Medulla oblongata (tissue), 1 donor: Measurements from ENCODE around the gene SETD2.
"Not testable (repeated sequence)": the region's sequence is repeated elsewhere in the genome, so short reads cannot be mapped to it uniquely, and the experiment has no call there.

Source experiments
- DNase-seq: peaks from one replicate; pipeline ENCODE4 v3.0.0-alpha.2; 2015; ENCODE audit errors: extremely low spot score

SETD2 gene, protein sequence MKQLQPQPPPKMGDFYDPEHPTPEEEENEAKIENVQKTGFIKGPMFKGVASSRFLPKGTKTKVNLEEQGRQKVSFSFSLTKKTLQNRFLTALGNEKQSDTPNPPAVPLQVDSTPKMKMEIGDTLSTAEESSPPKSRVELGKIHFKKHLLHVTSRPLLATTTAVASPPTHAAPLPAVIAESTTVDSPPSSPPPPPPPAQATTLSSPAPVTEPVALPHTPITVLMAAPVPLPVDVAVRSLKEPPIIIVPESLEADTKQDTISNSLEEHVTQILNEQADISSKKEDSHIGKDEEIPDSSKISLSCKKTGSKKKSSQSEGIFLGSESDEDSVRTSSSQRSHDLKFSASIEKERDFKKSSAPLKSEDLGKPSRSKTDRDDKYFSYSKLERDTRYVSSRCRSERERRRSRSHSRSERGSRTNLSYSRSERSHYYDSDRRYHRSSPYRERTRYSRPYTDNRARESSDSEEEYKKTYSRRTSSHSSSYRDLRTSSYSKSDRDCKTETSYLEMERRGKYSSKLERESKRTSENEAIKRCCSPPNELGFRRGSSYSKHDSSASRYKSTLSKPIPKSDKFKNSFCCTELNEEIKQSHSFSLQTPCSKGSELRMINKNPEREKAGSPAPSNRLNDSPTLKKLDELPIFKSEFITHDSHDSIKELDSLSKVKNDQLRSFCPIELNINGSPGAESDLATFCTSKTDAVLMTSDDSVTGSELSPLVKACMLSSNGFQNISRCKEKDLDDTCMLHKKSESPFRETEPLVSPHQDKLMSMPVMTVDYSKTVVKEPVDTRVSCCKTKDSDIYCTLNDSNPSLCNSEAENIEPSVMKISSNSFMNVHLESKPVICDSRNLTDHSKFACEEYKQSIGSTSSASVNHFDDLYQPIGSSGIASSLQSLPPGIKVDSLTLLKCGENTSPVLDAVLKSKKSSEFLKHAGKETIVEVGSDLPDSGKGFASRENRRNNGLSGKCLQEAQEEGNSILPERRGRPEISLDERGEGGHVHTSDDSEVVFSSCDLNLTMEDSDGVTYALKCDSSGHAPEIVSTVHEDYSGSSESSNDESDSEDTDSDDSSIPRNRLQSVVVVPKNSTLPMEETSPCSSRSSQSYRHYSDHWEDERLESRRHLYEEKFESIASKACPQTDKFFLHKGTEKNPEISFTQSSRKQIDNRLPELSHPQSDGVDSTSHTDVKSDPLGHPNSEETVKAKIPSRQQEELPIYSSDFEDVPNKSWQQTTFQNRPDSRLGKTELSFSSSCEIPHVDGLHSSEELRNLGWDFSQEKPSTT (N-terminal part only)

GRCh38 chr3:47164007-47164881 is at the start of gene SETD2:
TSS of gene SETD2 (minus strand) at chr3:47164113. CDS start at chr3:47163924, 189 bp downstream.
- peak; percentile 93 for DNase-seq

GRCh38 chr3:47210863-47211405 is 47.0 kb upstream of the SETD2 start:
- no peak for DNase-seq

GRCh38 chr3:47206022-47206421 is 42.1 kb upstream of the SETD2 start:
- not testable (repeated sequence) for DNase-seq

GRCh38 chr3:47204875-47205274 is 41.0 kb upstream of the SETD2 start:
- no peak for DNase-seq

DNA sequence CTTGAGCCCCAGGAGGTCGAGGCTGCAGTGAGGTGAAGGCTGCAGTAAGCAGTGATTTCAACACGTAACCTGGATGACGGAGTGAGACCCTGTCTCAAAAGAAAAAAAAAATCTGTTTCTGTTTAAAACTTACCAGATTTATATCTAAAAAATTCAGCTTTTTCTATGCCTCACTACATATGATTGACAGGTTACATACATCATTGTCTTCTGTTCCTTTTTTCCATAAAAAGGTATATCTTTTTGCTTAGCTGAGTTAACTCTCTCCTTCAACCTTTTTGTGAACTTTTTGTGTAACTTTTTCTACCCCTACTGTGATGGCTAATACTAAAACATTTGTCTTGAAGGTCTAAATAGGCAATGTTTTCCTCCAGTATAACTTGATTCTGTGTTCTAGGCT is 38.6 kb upstream of the SETD2 start:
- no peak for DNase-seq

GRCh38 chr3:47197287-47197686 is 33.4 kb upstream of the SETD2 start:
- no peak for DNase-seq

- DNase-seq = no peak
Observed at GRCh38 chr3:47194994-47195393, 31.1 kb upstream of the SETD2 start.

DNA sequence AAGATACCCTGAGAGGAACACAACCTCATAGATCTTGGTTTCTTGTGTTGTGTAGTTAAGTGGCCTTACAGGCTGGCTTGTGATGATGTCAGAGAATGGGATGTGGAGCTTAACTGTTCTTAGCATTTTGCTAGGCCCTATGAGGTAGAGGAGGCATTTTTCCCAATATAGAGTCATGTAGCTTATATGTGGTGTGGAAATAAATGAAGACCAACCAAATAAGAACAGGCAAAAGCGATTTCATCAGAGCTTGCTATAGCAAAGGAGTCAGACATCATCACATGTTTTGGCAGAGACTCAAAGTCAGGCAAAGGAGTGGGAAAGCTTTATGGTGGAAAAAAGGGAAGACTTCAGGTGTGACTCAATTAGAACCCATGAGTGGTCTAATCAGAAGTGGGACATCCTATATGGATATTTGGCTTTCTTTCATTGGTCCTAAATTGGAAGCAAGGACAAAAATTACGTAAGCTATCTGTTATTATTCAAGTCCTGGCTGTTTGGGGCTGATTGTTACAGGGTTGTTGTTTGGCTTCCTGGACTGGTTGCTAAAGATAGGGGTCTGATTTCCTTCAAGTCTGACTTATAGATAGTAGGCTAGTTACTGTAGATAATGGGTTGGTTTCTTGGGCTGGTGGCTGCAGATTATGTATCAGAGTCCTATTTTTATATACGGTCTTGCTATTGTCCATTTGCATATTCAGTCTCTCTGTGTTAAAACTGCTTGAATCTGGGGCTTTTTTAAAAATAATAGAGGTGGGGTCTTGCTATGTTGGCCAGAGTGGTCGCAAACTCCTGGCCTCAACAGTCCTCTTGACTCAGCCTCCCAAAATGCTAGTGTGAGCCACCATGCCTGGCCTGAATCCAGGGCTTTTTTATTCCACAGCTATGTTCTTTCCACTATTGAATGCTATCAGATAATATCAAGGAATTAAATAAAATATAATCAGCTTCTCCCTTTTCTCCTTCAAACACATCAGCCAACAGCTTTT is 30.3 kb upstream of the SETD2 start:
- DNase-seq = no peak

DNA sequence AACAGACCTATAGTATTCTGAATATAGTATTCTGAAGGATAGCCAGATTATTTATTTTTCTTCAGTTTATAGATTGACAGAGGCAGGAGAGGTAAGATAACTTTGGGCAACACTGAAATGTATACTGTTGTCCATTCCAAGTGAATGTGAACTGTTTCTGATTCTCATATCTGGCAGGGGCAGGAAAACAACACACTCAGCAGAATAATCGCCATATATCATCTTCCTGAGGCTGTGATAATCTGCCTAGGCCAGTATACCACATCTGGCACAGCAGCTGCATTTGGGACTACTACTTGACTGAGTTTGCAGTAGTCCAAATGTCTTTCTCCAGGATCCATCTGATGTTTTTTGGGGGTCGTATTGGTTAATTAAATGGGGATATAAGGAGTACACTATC is 22.4 kb upstream of the SETD2 start:
- DNase-seq = no peak

DNA sequence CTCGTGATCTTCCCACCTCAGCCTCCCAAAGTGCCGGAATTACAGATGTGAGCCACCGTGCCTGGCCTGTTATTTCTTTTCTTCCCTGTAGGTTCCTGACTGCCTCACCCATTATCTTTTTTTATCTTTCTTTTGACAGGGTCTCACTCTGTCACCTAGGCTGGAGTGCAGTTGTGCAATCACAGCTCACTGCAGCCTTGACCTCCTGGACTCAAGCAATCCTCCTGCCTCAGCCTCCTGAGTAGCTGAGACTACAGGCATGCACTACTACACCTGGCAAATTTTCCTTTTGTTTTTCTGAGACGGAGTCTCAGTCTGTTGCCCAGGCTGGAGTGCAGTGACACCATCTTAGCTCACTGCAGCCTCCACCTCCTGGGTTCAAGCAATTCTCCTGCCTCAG is 17.8 kb upstream of the SETD2 start:
- not testable (repeated sequence) for DNase-seq

DNA sequence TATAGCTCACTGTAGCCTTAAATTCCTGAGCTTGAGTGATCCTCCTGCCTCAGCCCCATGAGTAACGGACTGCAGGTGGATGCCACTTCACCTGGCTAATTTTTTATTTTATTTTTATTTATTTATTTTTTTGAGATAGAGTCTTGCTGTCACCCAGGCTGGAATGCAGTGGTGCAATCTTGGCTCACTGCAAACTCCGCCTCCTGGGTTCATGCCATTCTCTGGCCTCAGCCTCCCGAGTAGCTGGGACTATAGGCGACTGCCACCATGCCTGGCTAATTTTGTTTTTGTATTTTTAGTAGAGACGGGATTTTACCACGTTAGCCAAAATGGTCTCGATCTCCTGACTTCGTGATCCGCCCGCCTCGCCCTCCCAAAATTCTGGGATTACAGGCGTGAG is 16.1 kb upstream of the SETD2 start:
- not testable (repeated sequence) for DNase-seq

DNA sequence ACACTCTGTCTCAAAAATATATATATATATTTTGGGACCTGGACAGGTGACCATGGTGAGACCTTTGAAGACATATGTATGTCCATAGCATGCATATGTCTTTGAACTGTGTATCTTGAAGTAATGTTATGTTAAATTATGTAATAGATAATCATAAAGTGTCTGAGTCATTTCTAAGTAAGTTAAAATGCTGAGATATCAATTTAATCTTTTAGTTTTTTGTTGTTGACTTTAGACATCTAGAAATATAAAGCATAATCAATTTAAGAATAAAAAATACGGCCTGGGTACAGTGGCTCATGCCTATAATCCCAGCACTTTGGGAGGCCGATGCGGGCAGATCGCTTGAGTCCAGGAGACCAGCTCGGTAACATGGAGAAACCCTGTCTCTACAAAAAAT is 12.7 kb upstream of the SETD2 start:
- DNase-seq = no peak

GRCh38 chr3:47163169-47164006 is 525 bp downstream of the SETD2 start:
- peak; percentile 8 for DNase-seq

DNA sequence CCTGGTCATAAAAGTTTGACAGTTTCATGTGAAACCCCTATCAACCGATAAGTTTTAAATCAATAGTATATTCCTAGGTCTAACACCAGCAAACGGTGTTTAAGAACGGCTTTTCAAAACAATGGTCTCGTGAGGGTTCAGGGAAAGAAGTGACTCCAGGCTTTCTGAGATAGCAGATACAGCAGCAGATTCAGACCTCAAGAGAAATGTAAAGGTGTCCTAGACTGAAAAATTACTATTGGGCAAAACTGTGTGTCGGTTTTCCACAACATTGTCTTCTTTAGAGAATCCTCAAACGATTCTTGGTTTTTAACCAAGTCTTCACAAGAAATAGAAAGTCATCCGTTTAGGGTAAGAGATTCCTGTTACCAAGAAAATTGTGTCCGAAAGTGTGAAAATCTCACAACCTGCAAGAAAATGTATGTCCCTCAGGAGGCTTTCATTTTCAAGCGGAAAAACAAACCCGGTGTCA is 1.2 kb downstream of the SETD2 start:
- peak; percentile 43 for DNase-seq

DNA sequence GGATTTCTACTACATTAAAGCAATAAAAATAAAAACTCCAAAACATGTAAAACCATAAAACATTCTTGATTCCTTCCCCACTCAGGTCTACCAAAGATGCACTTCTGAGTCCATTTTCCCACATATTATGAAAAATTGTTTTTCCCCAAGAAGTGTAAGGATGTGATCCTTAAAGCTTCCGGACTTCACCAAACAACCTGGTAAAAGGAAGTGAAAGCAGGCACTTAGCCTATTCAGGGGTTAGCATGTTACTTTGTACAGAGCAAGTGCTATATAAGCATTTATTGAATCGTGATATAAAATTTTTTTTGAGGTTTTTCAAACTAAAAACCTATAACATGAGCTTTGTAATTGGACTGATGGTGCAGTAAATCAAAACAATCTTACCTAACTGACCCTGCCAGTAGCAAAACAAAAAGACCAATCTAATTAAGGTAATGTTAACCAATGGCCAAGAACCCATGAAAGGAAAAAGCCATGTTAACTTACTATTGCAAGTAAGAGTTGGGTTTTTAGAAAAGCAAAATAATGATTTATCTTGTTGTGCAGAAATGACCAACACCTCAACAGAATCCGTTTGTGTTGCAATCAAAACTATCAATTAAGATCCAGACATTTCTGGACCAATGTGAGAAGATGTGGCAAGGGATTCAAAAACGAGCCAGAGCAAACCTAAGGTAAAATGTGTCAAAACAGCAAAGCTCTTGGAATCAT is 1.8 kb downstream of the SETD2 start:
- peak; percentile 33 for DNase-seq

DNA sequence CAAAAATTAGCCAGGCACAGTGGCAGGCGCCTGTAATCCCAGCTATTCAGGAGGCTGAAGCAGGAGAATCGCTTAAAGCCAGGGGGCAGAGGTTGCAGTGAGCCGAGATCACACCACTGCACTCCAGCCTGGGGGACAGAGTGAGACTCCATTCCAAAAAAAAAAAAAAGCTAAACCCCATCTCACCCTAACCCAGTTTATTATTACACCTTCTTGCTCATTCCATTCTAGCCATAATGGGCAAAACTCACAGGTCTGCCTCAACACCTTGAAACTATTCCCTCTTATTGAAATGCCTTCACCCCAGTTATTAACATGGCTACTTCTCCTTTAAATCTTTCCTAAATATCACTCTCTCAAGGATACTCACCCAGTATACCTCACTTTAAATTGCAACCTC is 4.1 kb downstream of the SETD2 start:
- DNase-seq = no peak

- no peak for DNase-seq
Observed at GRCh38 chr3:47158208-47158607, 5.7 kb downstream of the SETD2 start.

DNA sequence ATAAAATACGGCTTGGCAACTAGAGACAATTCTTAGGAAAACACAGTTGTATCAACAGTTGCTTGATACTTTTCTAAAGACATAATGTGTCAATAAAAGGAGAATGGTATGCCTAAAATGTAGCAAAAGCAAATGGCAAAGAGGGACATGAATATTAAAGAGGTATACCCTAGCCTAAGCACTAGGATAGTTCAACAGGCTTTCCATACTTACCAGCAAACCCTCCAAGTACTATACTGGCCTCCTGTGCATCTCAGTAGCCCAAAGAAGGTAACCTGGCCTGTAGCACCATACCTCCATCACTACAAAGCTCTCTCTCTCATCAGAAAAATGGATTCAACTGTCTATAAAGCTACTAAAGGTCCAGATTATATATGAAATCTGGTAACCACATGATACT is 7.5 kb downstream of the SETD2 start:
- DNase-seq = no peak
